Measurements from ENCODE around the gene ACTR1A. TPM values are rescaled to one million over a fixed set of nuclear protein-coding genes. Genes with fewer than 3 reads are reported as not detected.

ACTR1A gene
- total RNA-seq, 1 experiment from 2014 or later: 126 TPM

- Histone ChIP-seq H3K4me1 (replicated peaks) (peaks cover 7% of the 10 kb centered on the region), H3K9me3 (replicated peaks) (no peaks in the 10 kb centered on the region), H3K27me3 (replicated peaks) (no peaks in the 10 kb centered on the region), H3K36me3 (peaks cover 3% of the 10 kb centered on the region; the same call in 1 of the 2 replicates), H3K4me3 (peak overlapping the region; percentile 67), H3K27ac (peak overlapping the region; percentile 41; the same call in 1 of the 2 replicates)
- DNase-seq (ENCODE audit: low read depth in 1 of 2, low spot score in 2 of 2): no peak
Measured at GRCh38 chr10:102431452-102432124, 70.9 kb downstream of the ACTR1A start.

GRCh38 chr10:102429468-102429867 is 73.0 kb downstream of the ACTR1A start:
- H3K27me3 ChIP-seq (replicated peaks): no peaks in the 10 kb centered on the region
- H3K4me1 ChIP-seq (replicated peaks): peaks cover 7% of the 10 kb centered on the region
- H3K36me3 ChIP-seq: peaks cover 8% of the 10 kb centered on the region
- no peak overlapping the region for H3K27ac ChIP-seq
- DNase-seq (ENCODE audit: low read depth in 1 of 2, low spot score in 2 of 2): no peak
- no peak overlapping the region for H3K4me3 ChIP-seq
- no peaks in the 10 kb centered on the region for H3K9me3 ChIP-seq (replicated peaks)

Other genes with a start within 250 kb of the ACTR1A start
- 28.8 and 37.2 TPM in 2 replicates for gene NFKB2, start 107.0 kb downstream of the ACTR1A start, total RNA-seq (2014; rRNA removed; shearing (Covaris generic))
- 0.08 TPM in 1 of 2 replicates, not detected in the other for gene PSD, start 83.9 kb downstream of the ACTR1A start, total RNA-seq (2014; rRNA removed; shearing (Covaris generic))
- 11.0 and 40.1 TPM in 2 replicates for gene FBXL15, start 81.9 kb downstream of the ACTR1A start, total RNA-seq (2014; rRNA removed; shearing (Covaris generic))
- gene CUEDC2, start 70.1 kb downstream of the ACTR1A start, total RNA-seq (2014; rRNA removed; shearing (Covaris generic)): 50.7 and 57.9 TPM in 2 replicates
- not detected in 2 replicates for gene C10orf95, start 51.2 kb downstream of the ACTR1A start, total RNA-seq (2014; rRNA removed; shearing (Covaris generic))
- 2.7 and 3.7 TPM in 2 replicates for gene SUFU, start 1.3 kb upstream of the ACTR1A start, total RNA-seq (2014; rRNA removed; shearing (Covaris generic))
- gene TRIM8, start 141.8 kb upstream of the ACTR1A start, total RNA-seq (2014; rRNA removed; shearing (Covaris generic)): 77.2 and 93.3 TPM in 2 replicates
- gene ARL3, start 211.7 kb upstream of the ACTR1A start, total RNA-seq (2014; rRNA removed; shearing (Covaris generic)): 12.1 and 14.3 TPM in 2 replicates
- gene SFXN2, start 211.9 kb upstream of the ACTR1A start, total RNA-seq (2014; rRNA removed; shearing (Covaris generic)): 1.1 and 3.1 TPM in 2 replicates
- gene WBP1L, start 241.2 kb upstream of the ACTR1A start, total RNA-seq (2014; rRNA removed; shearing (Covaris generic)): 13.3 and 21.0 TPM in 2 replicates

All from SJSA1 (cell line).